IMR-90 (cell line): ENCODE data around the gene TBPL1. TPM values are rescaled to one million over a fixed set of nuclear protein-coding genes. Genes with fewer than 3 reads are reported as not detected.

Experiments used
- ATAC-seq: fragments of 200-7000 bp; cut with Tn5 transposase; 2 replicates; pipeline ENCODE4 v1.9.1; 2020; ENCODE audit warnings: low read depth, mild to moderate bottlenecking, moderate library complexity
- BruUV-seq: library from RNA; stranded (reverse); fragments of 400-500 nt; replicated peaks from 2 replicates; lab custom pipeline; 2021; lab: Mats Ljungman, UMichigan
- CTCF ChIA-PET: fragments of 300-600 bp; formaldehyde crosslinking; extraction: SDS; loops from one replicate; lab custom pipeline; 2021; ENCODE audit warnings: antibody characterized with exemption; lab: Yijun Ruan, JAX
- POLR2A ChIA-PET: fragments of 300-600 bp; sonication (Branson Sonifier 250); formaldehyde crosslinking; loops from one replicate; lab custom pipeline; 2022; ENCODE audit warnings: antibody characterized with exemption; ENCODE audit not compliant: unreplicated experiment; lab: Charles Lee
- DNase-seq: peaks from one replicate; pipeline ENCODE4 v3.0.0; 2013
- H2AFZ ChIP-seq: replicated peaks from 2 replicates; pipeline ENCODE3; 2013; ENCODE audit warnings: low read length, mild to moderate bottlenecking; ENCODE audit not compliant: poor library complexity
- H2AK5ac ChIP-seq: 2 replicates; pipeline ENCODE4 v1.6.1; 2013; ENCODE audit warnings: low read depth, low read length, inconsistent platforms
- H2AK9ac ChIP-seq: replicated peaks from 2 replicates; pipeline ENCODE3; 2013; ENCODE audit warnings: mild to moderate bottlenecking, low read depth, low read length, moderate library complexity; ENCODE audit not compliant: poor library complexity
- H2BK120ac ChIP-seq: 2 replicates; pipeline ENCODE4 v1.6.1; 2013; ENCODE audit warnings: low read depth, low read length, inconsistent platforms
- H2BK15ac ChIP-seq: 3 replicates; pipeline ENCODE4 v1.6.1; 2013; ENCODE audit warnings: low read depth, low read length, inconsistent platforms
- H2BK20ac ChIP-seq: 2 replicates; pipeline ENCODE4 v1.6.1; 2013; ENCODE audit warnings: low read depth, mild to moderate bottlenecking, inconsistent platforms, low read length, moderate library complexity
- H2BK5ac ChIP-seq: 2 replicates; pipeline ENCODE4 v1.6.1; 2013; ENCODE audit warnings: mild to moderate bottlenecking, low read depth, low read length, inconsistent platforms; ENCODE audit not compliant: poor library complexity, severe bottlenecking
- H3K14ac ChIP-seq: replicated peaks from 2 replicates; pipeline ENCODE4 v1.6.1; 2013; ENCODE audit warnings: low read depth, low read length, inconsistent platforms
- H3K18ac ChIP-seq: 2 replicates; pipeline ENCODE4 v1.6.1; 2013; ENCODE audit warnings: low read depth, low read length, control low read depth
- H3K23ac ChIP-seq: 2 replicates; pipeline ENCODE4 v1.6.1; 2013; ENCODE audit warnings: low read depth, low read length, inconsistent platforms
- H3K27ac ChIP-seq: 2 replicates; pipeline ENCODE4 v1.5.1; 2013; ENCODE audit warnings: mild to moderate bottlenecking, control low read depth, low read length; ENCODE audit not compliant: insufficient read depth
- H3K27me3 ChIP-seq: 2 replicates; pipeline ENCODE4 v1.6.1; 2013; ENCODE audit warnings: low read length; ENCODE audit not compliant: control insufficient read depth, insufficient read depth
- H3K36me3 ChIP-seq: 2 replicates; pipeline ENCODE4 v1.6.1; 2013; ENCODE audit warnings: low read length, mixed read lengths; ENCODE audit not compliant: control insufficient read depth, insufficient read depth
- H3K4ac ChIP-seq: 2 replicates; pipeline ENCODE4 v1.6.1; 2013; ENCODE audit warnings: low read depth, low read length, inconsistent platforms
- H3K4me1 ChIP-seq: 2 replicates; pipeline ENCODE4 v1.6.1; 2013; ENCODE audit warnings: low read length, mixed read lengths; ENCODE audit not compliant: control insufficient read depth, insufficient read depth
- H3K4me2 ChIP-seq: 2 replicates; pipeline ENCODE4 v1.6.1; 2013; ENCODE audit warnings: low read depth, mild to moderate bottlenecking, control low read depth, low read length, moderate library complexity
- H3K4me3 ChIP-seq: 2 replicates; pipeline ENCODE4 v1.5.1; 2013; ENCODE audit warnings: low read depth, mild to moderate bottlenecking, control low read depth, low read length, moderate library complexity; ENCODE audit not compliant: insufficient read depth
- H3K56ac ChIP-seq: 2 replicates; pipeline ENCODE4 v1.6.1; 2013; ENCODE audit warnings: low read length, inconsistent platforms; ENCODE audit not compliant: insufficient read depth; ENCODE audit errors: extremely low read depth
- H3K79me1 ChIP-seq, 2 experiments: 2 replicates each; pipeline ENCODE4 v1.6.1; 2013; ENCODE audit warnings: low read length in 2 of 2, inconsistent platforms in 1 of 2, low read depth in 1 of 2
- H3K9ac ChIP-seq: 2 replicates; pipeline ENCODE4 v1.6.1; 2013; ENCODE audit warnings: low read depth, low read length, control low read depth
- H3K9me1 ChIP-seq: 2 replicates; pipeline ENCODE4 v1.6.1; 2013; ENCODE audit warnings: low read length, inconsistent platforms; ENCODE audit not compliant: insufficient read depth
- H3K9me3 ChIP-seq: 2 replicates; pipeline ENCODE4 v1.6.1; 2013; ENCODE audit warnings: low read length; ENCODE audit not compliant: control insufficient read depth, insufficient read depth
- H4K20me1 ChIP-seq: 2 replicates; pipeline ENCODE4 v1.6.1; 2013; ENCODE audit warnings: low read length, inconsistent platforms; ENCODE audit not compliant: insufficient read depth
- H4K5ac ChIP-seq: 2 replicates; pipeline ENCODE4 v1.6.1; 2013; ENCODE audit warnings: mild to moderate bottlenecking, low read depth, low read length, control low read depth
- H4K8ac ChIP-seq, 2 experiments: 2 replicates each; pipeline ENCODE4 v1.6.1; 2013; ENCODE audit warnings: low read depth in 2 of 2, low read length in 2 of 2, control low read depth in 1 of 2, inconsistent platforms in 1 of 2
- H4K91ac ChIP-seq: 2 replicates; pipeline ENCODE4 v1.6.1; 2013; ENCODE audit warnings: low read depth, low read length, inconsistent platforms; ENCODE audit not compliant: insufficient read depth
- CHD1 ChIP-seq: IDR thresholded peaks from 2 replicates; pipeline ENCODE4 v1.6.1; 2012; ENCODE audit warnings: low read depth, low read length, improper control_type of control experiment
- FOS ChIP-seq: fragments of 150-350 bp; IDR thresholded peaks from 2 replicates; pipeline ENCODE4 v1.6.1; 2016; ENCODE audit warnings: low read depth, low read length
- MAFK ChIP-seq: IDR thresholded peaks from 2 replicates; pipeline ENCODE4 v1.6.1; 2012; ENCODE audit warnings: low read depth, low read length, improper control_type of control experiment
- MXI1 ChIP-seq: IDR thresholded peaks from 2 replicates; pipeline ENCODE4 v1.6.1; 2012; ENCODE audit warnings: low read depth, mild to moderate bottlenecking, low read length, moderate library complexity, borderline replicate concordance
- POLR2A ChIP-seq: IDR thresholded peaks from 2 replicates; pipeline ENCODE4 v1.6.1; 2012; ENCODE audit warnings: mild to moderate bottlenecking, low read depth, low read length
- RAD21 ChIP-seq: IDR thresholded peaks from 2 replicates; pipeline ENCODE4 v1.6.1; 2012; ENCODE audit warnings: low read length, improper control_type of control experiment
- SMC3 ChIP-seq: fragments of 150-350 bp; IDR thresholded peaks from 2 replicates; pipeline ENCODE4 v1.6.1; 2016; ENCODE audit warnings: low read depth, mild to moderate bottlenecking, antibody characterized with exemption, low read length, moderate library complexity
- WGBS, 2 experiments: methylation state at CpG; one replicate each; pipeline versions ENCODE4 v1.1.5 to v1.1.7; 2013; ENCODE audit warnings: missing lambda C conversion rate in 2 of 2; ENCODE audit not compliant: insufficient read length in 1 of 2; ENCODE audit errors: extremely low coverage in 2 of 2; 5-methylcytosine and 5-hydroxymethylcytosine counted together
- dilution Hi-C: fragments of 300-500 bp; cut with HindIII; formaldehyde crosslinking; loops from one replicate; pipeline ENCODE4 v1.14.3; 2018; ENCODE audit warnings: low sequenced_read_pairs; ENCODE audit not compliant: unreplicated experiment
- in situ Hi-C: fragments of 300-500 bp; cut with MboI; formaldehyde crosslinking; loops from 3 replicates; pipeline ENCODE4 v1.14.3; 2019; ENCODE audit warnings: low sequenced_read_pairs, inconsistent platforms, mixed read lengths
- intact Hi-C: fragments of 100-400 bp; cut with micrococcal nuclease; formaldehyde crosslinking; loops from 2 replicates; pipeline ENCODE4 v1.10.0; 2022
- polyA plus RNA-seq, 3 experiments: library from polyadenylated mRNA; depleted of rRNA; stranded (reverse); fragments of >200 nt; gene quantifications; 2 replicates each; pipeline ENCODE4 v1.2.3, GENCODE V29; 2012; ENCODE audit warnings: low replicate concordance in 1 of 3
- total RNA-seq: library from RNA; depleted of rRNA; stranded (reverse); fragments of >200 nt; gene quantifications from 2 replicates; pipeline ENCODE4 v1.2.3, GENCODE V29; 2012
- TF ChIP-seq, protein P1 (sequence below): fragments of 150-350 bp; IDR thresholded peaks from 2 replicates; pipeline ENCODE4 v1.6.1; 2017; ENCODE audit warnings: mild to moderate bottlenecking, antibody characterized with exemption, low read length, low read depth

Gene TBPL1
- total and polyA plus RNA-seq, 2 of the 4 experiments (the other 2 are of a cell fraction) = 25.6 to 32.5 TPM

DNA sequence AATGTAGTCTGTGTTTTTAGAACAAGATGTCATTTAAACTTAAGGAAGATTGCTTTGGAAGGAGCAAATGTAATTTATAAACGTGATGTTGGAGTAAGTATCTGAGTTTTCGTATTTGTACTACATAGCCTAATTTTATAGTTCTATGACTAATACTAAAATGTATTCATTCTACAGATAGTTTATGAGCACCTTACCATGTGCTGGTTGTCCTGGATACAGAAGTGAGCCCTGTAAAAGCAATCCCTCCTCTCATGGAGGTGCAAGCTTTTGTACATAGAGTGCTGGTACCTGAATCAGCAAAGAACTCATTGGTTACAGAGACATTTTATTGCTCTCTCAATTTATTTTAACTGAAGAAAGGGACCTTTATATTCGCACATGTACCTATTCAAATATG, 27.1 kb downstream of the TBPL1 start:
- Histone ChIP-seq H4K91ac (no peak overlapping the region), H3K4me2 (no peak overlapping the region), H2AK9ac (no peak overlapping the region), H3K4me3 (no peak overlapping the region), H3K79me1 (peaks cover 17 to 33% of the 10 kb centered on the region in 2 experiments; a peak in 3 of 4 replicates), H2BK5ac (no peak overlapping the region), H3K9me1 (peaks cover 5% of the 10 kb centered on the region), H3K9me3 (no peaks in the 10 kb centered on the region), H3K36me3 (peaks cover 6% of the 10 kb centered on the region), H2BK15ac (no peak overlapping the region), H4K5ac (no peak overlapping the region), H3K4me1 (peaks cover 10% of the 10 kb centered on the region; the same call in 1 of the 2 replicates), H3K9ac (no peak overlapping the region), H4K20me1 (peaks cover 15% of the 10 kb centered on the region; the same call in 1 of the 2 replicates), H3K4ac (no peak overlapping the region), H4K8ac (no peak overlapping the region), H3K27ac (no peak overlapping the region), H2BK20ac (no peak overlapping the region), H2AK5ac (no peak overlapping the region), H2AFZ (no peak overlapping the region), H3K18ac (no peak overlapping the region), H3K27me3 (no peaks in the 10 kb centered on the region), H3K56ac (no peak overlapping the region), H2BK120ac (no peak overlapping the region), H3K14ac (no peak overlapping the region), H3K23ac (no peak overlapping the region)
- in situ Hi-C loops (no loop called here), dilution Hi-C loops (no loop called here), intact Hi-C loops (no loop called here)
- no TSS peak for BruUV-seq
- DNase-seq (no peak), ATAC-seq (no peak)
- WGBS, 2 experiments = no CpG with 5 or more reads among the region's 3 CpGs
- ChIA-PET POLR2A (no interaction called here), CTCF (interaction anchor here (0.8 kb wide), 1 partner anchor 56 kb away, joined by 3 read pairs; no protein-coding TSS in a partner anchor)
- TF ChIP-seq FOS (no peak), MXI1 (no peak), RAD21 (no peak), SMC3 (no peak), POLR2A (no peak), CHD1 (no peak), MAFK (no peak)
- TF ChIP-seq, protein P1, sequence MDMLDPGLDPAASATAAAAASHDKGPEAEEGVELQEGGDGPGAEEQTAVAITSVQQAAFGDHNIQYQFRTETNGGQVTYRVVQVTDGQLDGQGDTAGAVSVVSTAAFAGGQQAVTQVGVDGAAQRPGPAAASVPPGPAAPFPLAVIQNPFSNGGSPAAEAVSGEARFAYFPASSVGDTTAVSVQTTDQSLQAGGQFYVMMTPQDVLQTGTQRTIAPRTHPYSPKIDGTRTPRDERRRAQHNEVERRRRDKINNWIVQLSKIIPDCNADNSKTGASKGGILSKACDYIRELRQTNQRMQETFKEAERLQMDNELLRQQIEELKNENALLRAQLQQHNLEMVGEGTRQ = no peak
